Mesenchymal stem cell (in vitro differentiated cells and primary cell): ENCODE data around the gene PPIG.

ENCODE experiments used
- DNase-seq: peaks from one replicate; pipeline ENCODE4 v3.0.0-alpha.2; 2013
- H2AFZ ChIP-seq: one replicate; pipeline ENCODE4 v1.6.1; 2013; ENCODE audit warnings: low read depth, mild to moderate bottlenecking, control low read depth, inconsistent platforms, low read length, moderate library complexity
- H2AK5ac ChIP-seq: 2 replicates; pipeline ENCODE4 v1.6.1; 2013; ENCODE audit warnings: low read length, moderate library complexity, mild to moderate bottlenecking, inconsistent platforms; ENCODE audit not compliant: severe bottlenecking
- H2BK120ac ChIP-seq: one replicate; pipeline ENCODE4 v1.6.1; 2013; ENCODE audit warnings: low read depth, mild to moderate bottlenecking, inconsistent platforms, low read length, moderate library complexity
- H2BK12ac ChIP-seq, 2 experiments: one replicate each; pipeline ENCODE4 v1.6.1; 2013; ENCODE audit warnings: inconsistent platforms in 2 of 2, low read length in 2 of 2, mild to moderate bottlenecking in 2 of 2, moderate library complexity in 2 of 2, control low read depth in 1 of 2
- H2BK15ac ChIP-seq: one replicate; pipeline ENCODE4 v1.6.1; 2013; ENCODE audit warnings: mild to moderate bottlenecking, low read depth, inconsistent platforms; ENCODE audit not compliant: poor library complexity, severe bottlenecking
- H2BK5ac ChIP-seq: 2 replicates; pipeline ENCODE4 v1.6.1; 2013; ENCODE audit warnings: low read depth, mild to moderate bottlenecking, low read length, control low read depth, inconsistent platforms; ENCODE audit not compliant: poor library complexity, severe bottlenecking
- H3K14ac ChIP-seq, 2 experiments: one replicate each; pipeline ENCODE4 v1.6.1; 2013; ENCODE audit warnings: inconsistent platforms in 2 of 2, low read length in 2 of 2, control low read depth in 1 of 2, mild to moderate bottlenecking in 1 of 2, moderate library complexity in 1 of 2
- H3K18ac ChIP-seq, 2 experiments: one replicate each; pipeline ENCODE4 v1.6.1; 2013; ENCODE audit warnings: inconsistent platforms in 2 of 2, low read length in 2 of 2, control low read depth in 1 of 2, low read depth in 1 of 2, mild to moderate bottlenecking in 1 of 2
- H3K23ac ChIP-seq, 2 experiments: one replicate each; pipeline ENCODE4 v1.6.1; 2013; ENCODE audit warnings: inconsistent platforms in 2 of 2, low read length in 2 of 2, mild to moderate bottlenecking in 2 of 2, moderate library complexity in 2 of 2, control low read depth in 1 of 2
- H3K27ac ChIP-seq: 2 replicates; pipeline ENCODE4 v1.5.1; 2013; ENCODE audit warnings: mild to moderate bottlenecking, moderate library complexity, low read length, control low read depth, inconsistent platforms; ENCODE audit not compliant: poor library complexity, severe bottlenecking
- H3K27me3 ChIP-seq, 2 experiments: 2 replicates each; pipeline versions ENCODE4 v1.6.1 to v1.7.0; 2013; ENCODE audit warnings: low read length in 2 of 2, mild to moderate bottlenecking in 2 of 2, moderate library complexity in 2 of 2, control low read depth in 1 of 2, inconsistent platforms in 1 of 2; ENCODE audit not compliant: control insufficient read depth in 1 of 2, insufficient read depth in 1 of 2
- H3K36me3 ChIP-seq, 2 experiments: 2 replicates each; pipeline versions ENCODE4 v1.6.1 to v1.7.0; 2013; ENCODE audit warnings: low read length in 2 of 2, control low read depth in 1 of 2, inconsistent platforms in 1 of 2, low read depth in 1 of 2, mild to moderate bottlenecking in 1 of 2; ENCODE audit not compliant: insufficient read depth in 2 of 2, control insufficient read depth in 1 of 2
- H3K4ac ChIP-seq, 2 experiments: one replicate each; pipeline ENCODE4 v1.6.1; 2013; ENCODE audit warnings: inconsistent platforms in 2 of 2, low read length in 2 of 2, mild to moderate bottlenecking in 2 of 2, moderate library complexity in 2 of 2, control low read depth in 1 of 2, low read depth in 1 of 2
- H3K4me1 ChIP-seq: 2 replicates; pipeline ENCODE4 v1.6.1; 2013; ENCODE audit warnings: low read depth, low read length, control low read depth; ENCODE audit not compliant: control insufficient read depth, insufficient read depth
- H3K4me2 ChIP-seq: 2 replicates; pipeline ENCODE4 v1.6.1; 2013; ENCODE audit warnings: low read length, mild to moderate bottlenecking, inconsistent platforms; ENCODE audit not compliant: poor library complexity, severe bottlenecking
- H3K4me3 ChIP-seq, 2 experiments: 2 replicates each; pipeline versions ENCODE4 v1.5.1 to v1.7.0; 2013; ENCODE audit warnings: low read length in 2 of 2, mild to moderate bottlenecking in 2 of 2, control low read depth in 1 of 2, low read depth in 1 of 2; ENCODE audit not compliant: insufficient read depth in 1 of 2
- H3K79me1 ChIP-seq: replicated peaks from 2 replicates; pipeline ENCODE4 v1.6.1; 2013; ENCODE audit warnings: mild to moderate bottlenecking, control low read depth, low read length, inconsistent platforms; ENCODE audit not compliant: poor library complexity, severe bottlenecking
- H3K9ac ChIP-seq: 2 replicates; pipeline ENCODE4 v1.7.0; 2013; ENCODE audit warnings: mild to moderate bottlenecking, low read length, moderate library complexity
- H3K9me3 ChIP-seq: 2 replicates; pipeline ENCODE4 v1.7.0; 2013; ENCODE audit warnings: mild to moderate bottlenecking, low read length; ENCODE audit not compliant: control insufficient read depth
- H4K8ac ChIP-seq: one replicate; pipeline ENCODE4 v1.6.1; 2013; ENCODE audit warnings: inconsistent platforms, mild to moderate bottlenecking, low read length, moderate library complexity
- H4K91ac ChIP-seq: one replicate; pipeline ENCODE4 v1.6.1; 2013; ENCODE audit warnings: mild to moderate bottlenecking, low read length, inconsistent platforms
- WGBS: methylation state at CpG from one replicate; pipeline ENCODE4 v1.1.7; 2013; ENCODE audit warnings: mixed read lengths; 5-methylcytosine and 5-hydroxymethylcytosine counted together

Gene PPIG

DNA sequence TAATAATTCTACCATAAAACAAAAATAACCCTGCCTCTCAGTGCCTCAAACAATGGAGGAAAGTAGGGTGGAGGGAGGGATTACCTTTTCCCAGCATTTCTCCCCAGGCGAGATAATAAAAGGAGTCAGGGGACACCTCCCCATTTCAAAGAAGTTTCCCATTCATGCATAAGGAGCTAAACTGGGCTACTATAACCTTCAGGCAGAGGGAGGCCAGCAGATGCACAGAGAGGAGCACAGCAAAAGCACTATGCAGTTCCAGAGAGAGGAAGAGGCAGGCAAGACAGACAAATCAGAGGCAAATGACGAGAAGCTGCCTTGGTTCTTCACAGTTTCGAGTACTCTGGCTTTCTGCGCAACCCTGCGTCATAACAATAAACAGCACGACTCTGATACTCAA is 92.7 kb downstream of the PPIG start:
- Histone ChIP-seq H3K18ac (no peak overlapping the region), H3K27me3 (no peaks in the 10 kb centered on the region), H3K79me1 (no peaks in the 10 kb centered on the region), H3K9me3 (no peaks in the 10 kb centered on the region), H3K27ac (no peak overlapping the region), H2BK120ac (no peak overlapping the region), H2AK5ac (no peak overlapping the region), H3K4ac (no peak overlapping the region), H3K4me1 (no peaks in the 10 kb centered on the region), H4K91ac (no peak overlapping the region), H3K9ac (no peak overlapping the region), H4K8ac (no peak overlapping the region), H3K14ac (no peak overlapping the region), H2BK5ac (no peak overlapping the region), H2AFZ (no peak overlapping the region), H3K23ac (no peak overlapping the region), H2BK15ac (no peak overlapping the region), H2BK12ac (no peak overlapping the region), H3K4me3 (no peak overlapping the region), H3K36me3 (no peaks in the 10 kb centered on the region), H3K4me2 (no peak overlapping the region)
- WGBS = 87% methylated on average over 6 of the region's 6 CpGs
- DNase-seq = no peak

DNA sequence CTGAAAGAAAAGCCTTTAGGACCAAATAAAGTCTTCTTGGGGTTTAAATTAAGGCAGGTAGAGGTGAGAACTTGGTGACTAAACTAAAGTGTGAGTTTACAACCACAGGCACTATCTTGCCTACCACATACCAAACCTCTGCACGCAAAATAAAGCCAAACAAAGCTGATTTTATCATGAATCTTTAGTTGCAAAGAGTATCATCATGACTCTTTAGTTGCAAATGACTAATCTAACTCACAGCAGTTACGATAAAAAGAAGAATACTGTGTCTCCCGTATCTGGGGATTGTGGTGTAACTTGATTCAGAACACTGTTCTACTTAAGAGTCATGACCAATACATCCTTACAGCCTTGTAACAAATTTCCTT is 98.9 kb downstream of the PPIG start:
- Histone ChIP-seq H3K27me3 (no peaks in the 10 kb centered on the region), H4K8ac (no peak overlapping the region), H3K14ac (no peak overlapping the region), H2AFZ (no peak overlapping the region), H4K91ac (no peak overlapping the region), H3K4me3 (no peak overlapping the region), H3K4me1 (no peaks in the 10 kb centered on the region), H3K4ac (no peak overlapping the region), H2AK5ac (no peak overlapping the region), H2BK5ac (no peak overlapping the region), H3K23ac (no peak overlapping the region), H2BK12ac (no peak overlapping the region), H3K27ac (no peak overlapping the region), H3K18ac (no peak overlapping the region), H3K9ac (no peak overlapping the region), H3K9me3 (no peaks in the 10 kb centered on the region), H2BK15ac (no peak overlapping the region), H3K79me1 (no peaks in the 10 kb centered on the region), H3K4me2 (no peak overlapping the region), H3K36me3 (no peaks in the 10 kb centered on the region), H2BK120ac (no peak overlapping the region)
- DNase-seq = no peak
- WGBS = 72% methylated on average over 2 of the region's 3 CpGs

DNA sequence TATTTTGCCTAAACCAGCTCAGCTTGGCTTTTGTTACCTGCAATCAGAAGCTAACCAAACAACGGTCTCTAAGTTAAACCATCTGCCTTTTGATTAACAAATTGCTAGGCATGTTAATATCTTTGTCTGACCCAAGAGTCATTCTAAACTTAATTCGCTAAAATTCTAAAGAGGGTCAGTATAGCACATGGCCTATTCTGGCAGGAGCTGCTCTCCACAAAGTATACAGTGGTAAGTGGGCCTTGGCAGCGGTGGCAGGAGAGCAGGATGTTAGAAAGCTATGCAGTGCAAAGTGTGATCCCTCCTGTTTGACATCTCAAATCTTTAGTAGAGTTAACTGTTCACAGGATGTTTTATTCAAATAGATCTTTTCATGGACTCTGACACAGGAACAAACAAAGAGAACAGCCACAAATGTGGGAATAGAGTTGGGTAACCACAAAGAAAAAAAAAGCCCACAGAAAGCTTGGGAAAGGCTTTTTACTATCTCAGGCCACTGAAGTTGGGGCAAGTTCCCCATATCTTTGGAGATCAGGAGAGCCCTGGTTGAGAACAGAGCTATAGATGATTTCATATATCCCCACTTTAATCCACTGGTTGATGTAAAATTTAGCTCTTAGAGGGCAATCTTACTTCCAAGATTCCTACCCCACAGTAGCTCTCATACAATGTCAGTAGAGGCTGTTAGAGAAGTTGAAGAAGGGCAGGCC is 99.4 kb downstream of the PPIG start:
- Histone ChIP-seq H4K91ac (no peak overlapping the region), H2BK12ac (no peak overlapping the region), H3K18ac (no peak overlapping the region), H2AK5ac (no peak overlapping the region), H3K27me3 (no peaks in the 10 kb centered on the region), H2AFZ (no peak overlapping the region), H3K23ac (no peak overlapping the region), H3K4me2 (no peak overlapping the region), H3K27ac (no peak overlapping the region), H3K9me3 (no peaks in the 10 kb centered on the region), H3K79me1 (no peaks in the 10 kb centered on the region), H4K8ac (no peak overlapping the region), H2BK15ac (no peak overlapping the region), H3K4me1 (no peaks in the 10 kb centered on the region), H3K4me3 (no peak overlapping the region), H3K9ac (no peak overlapping the region), H3K36me3 (no peaks in the 10 kb centered on the region), H2BK5ac (no peak overlapping the region), H3K14ac (no peak overlapping the region), H3K4ac (no peak overlapping the region), H2BK120ac (no peak overlapping the region)
- WGBS = 56% methylated on average over 3 of the region's 3 CpGs
- no peak for DNase-seq

DNA sequence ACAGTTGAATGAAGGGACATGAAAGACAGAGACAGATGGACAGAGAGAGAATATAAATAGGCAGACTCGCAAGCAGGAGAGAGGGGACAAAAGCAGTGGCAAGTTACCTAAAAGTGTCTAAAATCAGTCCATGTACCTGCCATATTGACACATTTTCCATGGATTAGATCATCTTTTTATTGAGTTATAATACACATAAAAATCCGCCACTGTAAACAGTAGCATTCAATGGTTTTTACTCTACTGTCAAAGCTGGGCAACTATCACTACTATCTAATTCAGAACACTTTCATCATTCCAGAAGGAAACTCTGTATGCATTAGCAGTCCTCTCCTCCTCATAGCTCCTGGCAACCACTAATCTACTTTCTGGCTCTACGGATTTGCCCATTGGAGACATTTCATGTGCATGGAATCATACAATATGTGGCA is 100.0 kb downstream of the PPIG start:
- H3K9ac ChIP-seq = no peak overlapping the region
- H3K4me1 ChIP-seq = no peaks in the 10 kb centered on the region
- no peaks in the 10 kb centered on the region for H3K27me3 ChIP-seq
- H2BK15ac ChIP-seq = no peak overlapping the region
- H2BK12ac ChIP-seq = no peak overlapping the region
- no peak overlapping the region for H3K14ac ChIP-seq
- H2BK5ac ChIP-seq = no peak overlapping the region
- 78% methylated on average over 2 of the region's 3 CpGs for WGBS
- no peak overlapping the region for H4K91ac ChIP-seq
- H2AK5ac ChIP-seq = no peak overlapping the region
- no peak for DNase-seq
- H3K79me1 ChIP-seq = no peaks in the 10 kb centered on the region
- no peak overlapping the region for H2BK120ac ChIP-seq
- no peak overlapping the region for H3K18ac ChIP-seq
- no peaks in the 10 kb centered on the region for H3K36me3 ChIP-seq
- no peak overlapping the region for H3K4me3 ChIP-seq
- H3K4ac ChIP-seq = no peak overlapping the region
- H2AFZ ChIP-seq = no peak overlapping the region
- H4K8ac ChIP-seq = no peak overlapping the region
- no peak overlapping the region for H3K23ac ChIP-seq
- no peak overlapping the region for H3K27ac ChIP-seq
- H3K4me2 ChIP-seq = no peak overlapping the region
- H3K9me3 ChIP-seq = no peaks in the 10 kb centered on the region
